H9 (cell line): Measurements from ENCODE around the gene ZNF287. TPM values are rescaled to one million over a fixed set of nuclear protein-coding genes. Genes with fewer than 3 reads are reported as not detected.

Experiments used
- DNase-seq: peaks from one replicate; pipeline ENCODE4 v3.0.0-alpha.2; 2017
- H2AFZ ChIP-seq: one replicate; pipeline ENCODE4 v1.6.1; 2013; ENCODE audit warnings: mild to moderate bottlenecking, low read length, control low read depth, moderate library complexity
- H2AK5ac ChIP-seq: 2 replicates; pipeline ENCODE4 v1.6.1; 2013; ENCODE audit warnings: low read length, control low read depth, mixed read lengths; ENCODE audit not compliant: insufficient read length
- H2BK120ac ChIP-seq: one replicate; pipeline ENCODE4 v1.6.1; 2013; ENCODE audit warnings: low read depth, mild to moderate bottlenecking, low read length, control low read depth, inconsistent platforms; ENCODE audit not compliant: poor library complexity, severe bottlenecking
- H2BK12ac ChIP-seq: 2 replicates; pipeline ENCODE4 v1.6.1; 2013; ENCODE audit warnings: low read length, control low read depth, mixed read lengths, low read depth; ENCODE audit not compliant: insufficient read length
- H2BK15ac ChIP-seq: 2 replicates; pipeline ENCODE4 v1.6.1; 2013; ENCODE audit warnings: low read depth, low read length, control low read depth
- H2BK20ac ChIP-seq: one replicate; pipeline ENCODE4 v1.6.1; 2013; ENCODE audit warnings: low read depth, mild to moderate bottlenecking, low read length, control low read depth, inconsistent platforms; ENCODE audit not compliant: poor library complexity, severe bottlenecking
- H2BK5ac ChIP-seq: 2 replicates; pipeline ENCODE4 v1.6.1; 2013; ENCODE audit warnings: low read length, control low read depth, mixed read lengths; ENCODE audit not compliant: insufficient read length
- H3K14ac ChIP-seq: 2 replicates; pipeline ENCODE4 v1.6.1; 2013; ENCODE audit warnings: low read length, control low read depth; ENCODE audit not compliant: insufficient read depth
- H3K18ac ChIP-seq: 2 replicates; pipeline ENCODE4 v1.6.1; 2013; ENCODE audit warnings: low read depth, mild to moderate bottlenecking, mixed read lengths, low read length, control low read depth; ENCODE audit not compliant: insufficient read length
- H3K23ac ChIP-seq: 2 replicates; pipeline ENCODE4 v1.6.1; 2013; ENCODE audit warnings: low read length, control low read depth, mixed read lengths, low read depth; ENCODE audit not compliant: insufficient read length
- H3K23me2 ChIP-seq: 2 replicates; pipeline ENCODE4 v1.6.1; 2013; ENCODE audit warnings: low read depth, mild to moderate bottlenecking, mixed read lengths, low read length, control low read depth; ENCODE audit not compliant: insufficient read length, poor library complexity, severe bottlenecking
- H3K27ac ChIP-seq: 2 replicates; pipeline ENCODE4 v1.5.1; 2013; ENCODE audit warnings: low read length, control low read depth, mixed read lengths, low read depth; ENCODE audit not compliant: insufficient read length
- H3K27me3 ChIP-seq: 2 replicates; pipeline ENCODE4 v1.6.1; 2013; ENCODE audit warnings: low read length, control low read depth, inconsistent platforms; ENCODE audit not compliant: insufficient read depth
- H3K4ac ChIP-seq: 2 replicates; pipeline ENCODE4 v1.6.1; 2013; ENCODE audit warnings: low read depth, mild to moderate bottlenecking, control low read depth, inconsistent platforms, low read length, moderate library complexity
- H3K4me1 ChIP-seq: 2 replicates; pipeline ENCODE4 v1.6.1; 2013; ENCODE audit warnings: low read length, control low read depth, inconsistent platforms; ENCODE audit not compliant: insufficient read depth
- H3K4me2 ChIP-seq: 2 replicates; pipeline ENCODE4 v1.6.1; 2013; ENCODE audit warnings: low read length, control low read depth, mixed read lengths; ENCODE audit not compliant: insufficient read length, insufficient read depth
- H3K56ac ChIP-seq: 2 replicates; pipeline ENCODE4 v1.6.1; 2013; ENCODE audit warnings: low read depth, mild to moderate bottlenecking, mixed read lengths, low read length, control low read depth; ENCODE audit not compliant: insufficient read length
- H3K79me1 ChIP-seq: 2 replicates; pipeline ENCODE4 v1.6.1; 2013; ENCODE audit warnings: low read depth, mild to moderate bottlenecking, moderate library complexity, low read length, control low read depth, inconsistent platforms; ENCODE audit not compliant: insufficient read depth, poor library complexity, severe bottlenecking
- H3K79me2 ChIP-seq: 2 replicates; pipeline ENCODE4 v1.6.1; 2013; ENCODE audit warnings: low read length, control low read depth, inconsistent platforms; ENCODE audit not compliant: insufficient read depth
- H3K9ac ChIP-seq: 2 replicates; pipeline ENCODE4 v1.6.1; 2013; ENCODE audit warnings: low read length, control low read depth, mixed read lengths; ENCODE audit not compliant: insufficient read length; ENCODE audit errors: extremely low read depth
- H3K9me3 ChIP-seq: one replicate; pipeline ENCODE4 v1.6.1; 2013; ENCODE audit warnings: low read depth, low read length, inconsistent platforms; ENCODE audit not compliant: control insufficient read depth
- H3T11ph ChIP-seq: one replicate; pipeline ENCODE4 v1.6.1; 2013; ENCODE audit warnings: mild to moderate bottlenecking, low read length, control low read depth, inconsistent platforms
- H4K20me1 ChIP-seq: one replicate; pipeline ENCODE4 v1.6.1; 2013; ENCODE audit not compliant: control insufficient read depth, insufficient read length, insufficient read depth
- H4K5ac ChIP-seq: 2 replicates; pipeline ENCODE4 v1.6.1; 2013; ENCODE audit warnings: low read depth, mild to moderate bottlenecking, mixed read lengths, low read length, control low read depth; ENCODE audit not compliant: insufficient read length
- H4K8ac ChIP-seq: replicated peaks from 2 replicates; pipeline ENCODE4 v1.6.1; 2013; ENCODE audit warnings: low read length, control low read depth, mixed read lengths, low read depth; ENCODE audit not compliant: insufficient read length
- H4K91ac ChIP-seq: 2 replicates; pipeline ENCODE4 v1.6.1; 2013; ENCODE audit warnings: low read depth, mild to moderate bottlenecking, moderate library complexity, mixed read lengths, low read length, control low read depth; ENCODE audit not compliant: insufficient read length
- H3K27ac Mint-ChIP-seq, 3 experiments: 2 replicates in 2 of 3; 3 replicates in 1 of 3; pipeline ENCODE4 v1.8.0; 2020 to 2021; ENCODE audit warnings: mixed read lengths in 3 of 3, mild to moderate bottlenecking in 1 of 3, moderate library complexity in 1 of 3
- H3K27me3 Mint-ChIP-seq: 2 replicates; pipeline ENCODE4 v1.8.0; 2021; ENCODE audit warnings: low read depth, mild to moderate bottlenecking, moderate library complexity, mixed read lengths
- H3K36me3 Mint-ChIP-seq, 3 experiments: 2 replicates in 2 of 3; 3 replicates in 1 of 3; pipeline ENCODE4 v1.8.0; 2020 to 2021; ENCODE audit warnings: low read depth in 3 of 3, mixed read lengths in 3 of 3; ENCODE audit not compliant: insufficient read depth in 1 of 3
- H3K4me1 Mint-ChIP-seq, 2 experiments: 2 replicates each; pipeline ENCODE4 v1.8.0; 2020; ENCODE audit warnings: mixed read lengths in 2 of 2
- H3K4me3 Mint-ChIP-seq, 2 experiments: 2 replicates in 1 of 2; 3 replicates in 1 of 2; pipeline ENCODE4 v1.8.0; 2020 to 2021; ENCODE audit warnings: mild to moderate bottlenecking in 2 of 2, mixed read lengths in 2 of 2, moderate library complexity in 1 of 2
- H3K9me3 Mint-ChIP-seq, 2 experiments: 2 replicates in 1 of 2; 3 replicates in 1 of 2; pipeline ENCODE4 v1.8.0; 2020; ENCODE audit warnings: mild to moderate bottlenecking in 2 of 2, mixed read lengths in 2 of 2, moderate library complexity in 1 of 2
- CTCF ChIP-seq: fragments of 200-600 bp; sonication (generic); conservative IDR thresholded peaks from 3 replicates; pipeline ENCODE4 v1.8.0; 2021; ENCODE audit warnings: antibody characterized with exemption, mild to moderate bottlenecking
- WGBS: extraction: QIAGEN DNeasy Blood & Tissue Kit; methylation state at CpG from one replicate; pipeline ENCODE4 v1.1.7; 2013; ENCODE audit warnings: missing lambda C conversion rate, low lambda C conversion rate, mixed read lengths; ENCODE audit not compliant: insufficient read length; ENCODE audit errors: extremely low coverage; 5-methylcytosine and 5-hydroxymethylcytosine counted together
- total RNA-seq: library from RNA; stranded (reverse); gene quantifications from 2 replicates; pipeline ENCODE4 v1.2.1, GENCODE V29; 2021

The ZNF287 gene
- total RNA-seq, 1 experiment from 2014 or later = 7.1 TPM

GRCh38 chr17:16529906-16530305 lies 39.1 kb downstream of the ZNF287 start:
- no peak overlapping the region for H2BK12ac ChIP-seq
- no peak overlapping the region for H4K91ac ChIP-seq
- H3K4me2 ChIP-seq = no peak overlapping the region
- H3K27me3 ChIP-seq = no peaks in the 10 kb centered on the region
- H3K79me1 ChIP-seq = no peaks in the 10 kb centered on the region
- H2BK15ac ChIP-seq = no peak overlapping the region
- no peaks in the 10 kb centered on the region for H3K9me3 ChIP-seq
- H2AFZ ChIP-seq = no peak overlapping the region
- H2BK120ac ChIP-seq = no peak overlapping the region
- Mint-ChIP-seq H3K4me3 (no peak overlapping the region), H3K36me3 (no peaks in the 10 kb centered on the region), H3K27me3 (peaks cover 29% of the 10 kb centered on the region), H3K27ac (no peak overlapping the region), H3K4me1 (peaks cover 2% of the 10 kb centered on the region in 2 experiments), H3K9me3 (no peaks in the 10 kb centered on the region)
- no peak overlapping the region for H4K5ac ChIP-seq
- TF ChIP-seq CTCF = no peak
- no peak overlapping the region for H3K4ac ChIP-seq
- H4K20me1 ChIP-seq = no peaks in the 10 kb centered on the region
- no peaks in the 10 kb centered on the region for H3K23me2 ChIP-seq
- no peaks in the 10 kb centered on the region for H3K4me1 ChIP-seq
- H3T11ph ChIP-seq = no peak overlapping the region
- H3K79me2 ChIP-seq = no peaks in the 10 kb centered on the region
- H4K8ac ChIP-seq = no peak overlapping the region
- H3K56ac ChIP-seq = no peak overlapping the region
- whole genome bisulfite sequencing = no CpG with 5 or more reads among the region's 4 CpGs
- no peak overlapping the region for H3K18ac ChIP-seq
- no peak overlapping the region for H3K9ac ChIP-seq
- H3K27ac ChIP-seq = no peak overlapping the region
- no peak overlapping the region for H3K14ac ChIP-seq
- no peak overlapping the region for H2BK5ac ChIP-seq
- no peak overlapping the region for H2BK20ac ChIP-seq
- DNase-seq = no peak
- H2AK5ac ChIP-seq = no peak overlapping the region
- H3K23ac ChIP-seq = no peak overlapping the region
